Coronary artery (tissue), 2 donors: Measurements from ENCODE around the gene TSNAXIP1.

ENCODE experiments used
- DNase-seq: peaks from one replicate; pipeline ENCODE4 v3.0.0-alpha.2; 2017; ENCODE audit warnings: low spot score
- H3K27ac ChIP-seq, 2 donors: fragments of 200-600 bp; sonication (generic); one replicate each; pipeline ENCODE4 v1.5.1; 2016 to 2019
- H3K4me3 ChIP-seq: fragments of 200-600 bp; sonication (generic); 2 replicates; pipeline ENCODE4 v1.5.1; 2016; ENCODE audit warnings: mild to moderate bottlenecking, moderate library complexity
- CTCF ChIP-seq: fragments of 200-600 bp; sonication (generic); IDR thresholded peaks from one replicate; pipeline ENCODE4 v1.5.1; 2019; ENCODE audit warnings: antibody characterized with exemption

Gene TSNAXIP1

GRCh38 chr16:67782567-67783352 is 23.9 kb upstream of the TSNAXIP1 start:
- Histone ChIP-seq H3K4me3 (no peak overlapping the region), H3K27ac (no peak overlapping the region)
- no peak for TF ChIP-seq CTCF
- no peak for DNase-seq

GRCh38 chr16:67783353-67783725 is 23.4 kb upstream of the TSNAXIP1 start:
- no peak for TF ChIP-seq CTCF
- H3K4me3 ChIP-seq, result no peak overlapping the region
- no peak for DNase-seq
- no peak overlapping the region for H3K27ac ChIP-seq

GRCh38 chr16:67786491-67786890 is 20.2 kb upstream of the TSNAXIP1 start:
- no peak for TF ChIP-seq CTCF
- no peak overlapping the region for H3K4me3 ChIP-seq

GRCh38 chr16:67790071-67790470 is 16.6 kb upstream of the TSNAXIP1 start:
- no peak for TF ChIP-seq CTCF
- H3K27ac ChIP-seq, result no peak overlapping the region
- DNase-seq, result no peak
- H3K4me3 ChIP-seq, result no peak overlapping the region

More at GRCh38 chr16:67786491-67786890, 20.2 kb upstream of the TSNAXIP1 start:
- no peak for DNase-seq
- H3K27ac ChIP-seq, result no peak overlapping the region

GRCh38 chr16:67796099-67796718 is 10.5 kb upstream of the TSNAXIP1 start:
- no peak overlapping the region for H3K27ac ChIP-seq
- no peak for TF ChIP-seq CTCF
- no peak for DNase-seq
- H3K4me3 ChIP-seq, result no peak overlapping the region

GRCh38 chr16:67800338-67800926 is 6.3 kb upstream of the TSNAXIP1 start:
- no peak overlapping the region for H3K27ac ChIP-seq
- no peak for DNase-seq
- no peak for TF ChIP-seq CTCF
- no peak overlapping the region for H3K4me3 ChIP-seq
